SK-N-SH treated with all-trans-retinoic acid at 6 μM for 48 hours (cell line): ENCODE data around the gene LPXN.

Source experiments
- ATAC-seq: fragments of 200-7000 bp; cut with Tn5 transposase; 3 replicates; pipeline ENCODE4 v1.9.1; 2020; ENCODE audit warnings: mild to moderate bottlenecking, moderate library complexity
- ARNTL ChIP-seq: fragments of 450-650 bp; formaldehyde crosslinking; IDR thresholded peaks from 2 replicates; pipeline ENCODE4 v1.5.0; 2020; ENCODE audit warnings: low read depth, mild to moderate bottlenecking, moderate library complexity, borderline replicate concordance
- CSDC2 ChIP-seq: fragments of 250-450 bp; sonication (Bioruptor Pico); IDR thresholded peaks from 2 replicates; pipeline ENCODE4 v1.5.0; 2020; ENCODE audit warnings: mild to moderate bottlenecking, moderate library complexity
- ESRRG ChIP-seq: fragments of 250-450 bp; sonication (Bioruptor Pico); IDR thresholded peaks from 2 replicates; pipeline ENCODE4 v1.6.1; 2021; ENCODE audit warnings: mild to moderate bottlenecking
- GLIS3 ChIP-seq: fragments of 250-450 bp; sonication (Bioruptor Pico); IDR thresholded peaks from 2 replicates; pipeline ENCODE4 v1.5.0; 2020; ENCODE audit warnings: mild to moderate bottlenecking, moderate library complexity
- ISL1 ChIP-seq: fragments of 250-450 bp; sonication (Bioruptor Pico); IDR thresholded peaks from 2 replicates; pipeline ENCODE4 v2.1.2; 2022; ENCODE audit warnings: mild to moderate bottlenecking, moderate library complexity
- OSR1 ChIP-seq: fragments of 250-450 bp; sonication (Bioruptor Pico); IDR thresholded peaks from 2 replicates; pipeline ENCODE4 v1.8.0; 2022; ENCODE audit warnings: moderate library complexity, mild to moderate bottlenecking, inconsistent platforms
- RARB ChIP-seq: fragments of 250-450 bp; sonication (Bioruptor Pico); IDR thresholded peaks from 2 replicates; pipeline ENCODE4 v1.8.0; 2021; ENCODE audit warnings: mild to moderate bottlenecking, moderate library complexity
- SNAI2 ChIP-seq: fragments of 250-450 bp; sonication (Bioruptor Pico); IDR thresholded peaks from 2 replicates; pipeline ENCODE4 v1.5.0; 2020; ENCODE audit warnings: mild to moderate bottlenecking, moderate library complexity
- TOX ChIP-seq: fragments of 250-450 bp; sonication (Bioruptor Pico); IDR thresholded peaks from 2 replicates; pipeline ENCODE4 v1.8.0; 2021; ENCODE audit warnings: mild to moderate bottlenecking, moderate library complexity, borderline replicate concordance
- TSHZ2 ChIP-seq: fragments of 250-450 bp; sonication (Bioruptor Pico); IDR thresholded peaks from 2 replicates; pipeline ENCODE4 v1.5.0; 2020; ENCODE audit warnings: mild to moderate bottlenecking, moderate library complexity
- ZC3H10 ChIP-seq: fragments of 250-450 bp; sonication (Bioruptor Pico); IDR thresholded peaks from 2 replicates; pipeline ENCODE4 v1.5.1; 2021; ENCODE audit warnings: mild to moderate bottlenecking, moderate library complexity
- ZFP3 ChIP-seq: fragments of 250-450 bp; sonication (Bioruptor Pico); IDR thresholded peaks from 2 replicates; pipeline ENCODE4 v1.5.0; 2020; ENCODE audit warnings: mild to moderate bottlenecking, moderate library complexity
- ZFP30 ChIP-seq: fragments of 450-650 bp; formaldehyde crosslinking; IDR thresholded peaks from 2 replicates; pipeline ENCODE4 v1.5.0; 2022; ENCODE audit warnings: mild to moderate bottlenecking, moderate library complexity
- ZNF565 ChIP-seq: fragments of 450-650 bp; formaldehyde crosslinking; conservative IDR thresholded peaks from 2 replicates; pipeline ENCODE4 v1.5.0; 2020; ENCODE audit warnings: low read depth, mild to moderate bottlenecking, moderate library complexity
- ZNF70 ChIP-seq: fragments of 450-650 bp; formaldehyde crosslinking; IDR thresholded peaks from 2 replicates; pipeline ENCODE4 v1.5.0; 2020; ENCODE audit warnings: mild to moderate bottlenecking, moderate library complexity
- ZNF8 ChIP-seq: fragments of 450-650 bp; formaldehyde crosslinking; IDR thresholded peaks from 2 replicates; pipeline ENCODE4 v1.5.0; 2020; ENCODE audit warnings: mild to moderate bottlenecking, moderate library complexity
- TF ChIP-seq, protein P1 (sequence below): fragments of 250-450 bp; sonication (Bioruptor Pico); IDR thresholded peaks from 2 replicates; pipeline ENCODE4 v1.8.0; 2021; ENCODE audit warnings: low read depth, mild to moderate bottlenecking, moderate library complexity, borderline replicate concordance
- TF ChIP-seq, protein P2 (sequence below): fragments of 250-450 bp; sonication (Bioruptor Pico); IDR thresholded peaks from 2 replicates; pipeline ENCODE4 v1.8.0; 2020; ENCODE audit warnings: mild to moderate bottlenecking, moderate library complexity, borderline replicate concordance
- TF ChIP-seq, protein P3 (sequence below): fragments of 250-450 bp; sonication (Bioruptor Pico); IDR thresholded peaks from 2 replicates; pipeline ENCODE4 v1.5.1; 2020; ENCODE audit warnings: low read depth, mild to moderate bottlenecking, moderate library complexity

The LPXN gene

DNA sequence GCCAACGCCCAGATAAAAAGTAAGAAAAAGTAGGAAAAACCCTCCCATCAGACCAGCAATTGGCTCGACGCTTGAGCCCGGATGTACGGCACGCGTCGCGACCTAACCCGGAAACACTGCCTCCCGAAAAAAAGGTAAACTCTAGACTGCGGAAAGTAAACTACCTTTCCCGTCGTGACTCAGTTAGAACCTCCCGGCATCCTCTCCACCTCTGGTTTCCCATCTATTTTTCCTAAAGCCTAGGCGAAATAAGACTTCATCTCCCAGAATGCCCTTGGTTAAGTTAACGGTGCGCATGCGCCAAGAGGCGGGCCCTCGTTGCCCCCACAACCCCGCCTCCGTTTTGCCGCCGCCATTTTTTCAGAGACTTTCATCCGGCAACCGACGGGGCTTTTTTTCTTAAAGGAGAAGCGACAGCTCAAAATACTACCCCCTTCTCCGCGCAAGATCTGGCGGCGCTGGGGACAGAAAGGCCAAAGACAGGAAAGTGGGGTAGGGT, 2.5 kb upstream of the LPXN start:
- ATAC-seq: peak; percentile 82
- TF ChIP-seq ARNTL (CRISPR knock-in tag) (no peak), TSHZ2 (CRISPR knock-in tag) (no peak), ZFP30 (no peak)

GRCh38 chr11:58577555-58578135, 2.0 kb upstream of the LPXN start:
- no peak; the same call in none of the 3 replicates for ATAC-seq
- no peak for TF ChIP-seq ZFP3 (CRISPR knock-in tag)
- peak; percentile 92; the same call in 1 of the 2 replicates for TF ChIP-seq ZNF8 (CRISPR knock-in tag)
- TF ChIP-seq, all 23 proteins: peak for 1

GRCh38 chr11:58576887-58577471, 1.3 kb upstream of the LPXN start:
- ATAC-seq: no peak
- TF ChIP-seq, protein P1, sequence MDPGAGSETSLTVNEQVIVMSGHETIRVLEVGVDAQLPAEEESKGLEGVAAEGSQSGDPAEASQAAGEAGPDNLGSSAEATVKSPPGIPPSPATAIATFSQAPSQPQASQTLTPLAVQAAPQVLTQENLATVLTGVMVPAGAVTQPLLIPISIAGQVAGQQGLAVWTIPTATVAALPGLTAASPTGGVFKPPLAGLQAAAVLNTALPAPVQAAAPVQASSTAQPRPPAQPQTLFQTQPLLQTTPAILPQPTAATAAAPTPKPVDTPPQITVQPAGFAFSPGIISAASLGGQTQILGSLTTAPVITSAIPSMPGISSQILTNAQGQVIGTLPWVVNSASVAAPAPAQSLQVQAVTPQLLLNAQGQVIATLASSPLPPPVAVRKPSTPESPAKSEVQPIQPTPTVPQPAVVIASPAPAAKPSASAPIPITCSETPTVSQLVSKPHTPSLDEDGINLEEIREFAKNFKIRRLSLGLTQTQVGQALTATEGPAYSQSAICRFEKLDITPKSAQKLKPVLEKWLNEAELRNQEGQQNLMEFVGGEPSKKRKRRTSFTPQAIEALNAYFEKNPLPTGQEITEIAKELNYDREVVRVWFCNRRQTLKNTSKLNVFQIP: no peak
- TF ChIP-seq RARB (CRISPR knock-in tag) (no peak), CSDC2 (CRISPR knock-in tag) (no peak), ZNF8 (CRISPR knock-in tag) (no peak), OSR1 (CRISPR knock-in tag) (no peak), ZNF70 (CRISPR knock-in tag) (no peak), ESRRG (no peak), GLIS3 (no peak), TOX (CRISPR knock-in tag) (no peak), ZFP3 (CRISPR knock-in tag) (no peak), ZC3H10 (no peak), ZFP30 (no peak), ARNTL (CRISPR knock-in tag) (no peak), SNAI2 (CRISPR knock-in tag) (no peak), ZNF565 (CRISPR knock-in tag) (no peak), ISL1 (no peak)
- TF ChIP-seq, protein P2, sequence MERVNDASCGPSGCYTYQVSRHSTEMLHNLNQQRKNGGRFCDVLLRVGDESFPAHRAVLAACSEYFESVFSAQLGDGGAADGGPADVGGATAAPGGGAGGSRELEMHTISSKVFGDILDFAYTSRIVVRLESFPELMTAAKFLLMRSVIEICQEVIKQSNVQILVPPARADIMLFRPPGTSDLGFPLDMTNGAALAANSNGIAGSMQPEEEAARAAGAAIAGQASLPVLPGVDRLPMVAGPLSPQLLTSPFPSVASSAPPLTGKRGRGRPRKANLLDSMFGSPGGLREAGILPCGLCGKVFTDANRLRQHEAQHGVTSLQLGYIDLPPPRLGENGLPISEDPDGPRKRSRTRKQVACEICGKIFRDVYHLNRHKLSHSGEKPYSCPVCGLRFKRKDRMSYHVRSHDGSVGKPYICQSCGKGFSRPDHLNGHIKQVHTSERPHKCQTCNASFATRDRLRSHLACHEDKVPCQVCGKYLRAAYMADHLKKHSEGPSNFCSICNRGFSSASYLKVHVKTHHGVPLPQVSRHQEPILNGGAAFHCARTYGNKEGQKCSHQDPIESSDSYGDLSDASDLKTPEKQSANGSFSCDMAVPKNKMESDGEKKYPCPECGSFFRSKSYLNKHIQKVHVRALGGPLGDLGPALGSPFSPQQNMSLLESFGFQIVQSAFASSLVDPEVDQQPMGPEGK: no peak

DNA sequence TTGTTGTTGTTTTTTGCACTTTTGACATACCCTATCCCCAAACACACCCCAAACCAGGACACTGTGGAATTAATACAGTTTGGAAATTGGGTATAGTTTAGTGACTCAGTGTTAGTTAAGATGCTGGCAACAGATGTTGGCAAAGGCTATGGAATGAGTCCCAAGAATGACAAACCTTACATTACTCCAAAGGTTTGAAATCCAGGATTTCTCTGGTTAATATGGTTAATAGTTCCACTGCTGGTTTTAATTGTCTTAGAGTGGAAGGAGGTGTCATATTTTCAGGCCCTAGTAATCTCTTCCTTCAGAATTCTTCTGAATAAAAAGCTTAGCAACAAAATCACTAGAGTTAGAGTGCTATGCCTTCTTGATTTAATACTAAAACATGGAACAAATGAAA, 775 bp downstream of the LPXN start:
- TF ChIP-seq, protein P3, sequence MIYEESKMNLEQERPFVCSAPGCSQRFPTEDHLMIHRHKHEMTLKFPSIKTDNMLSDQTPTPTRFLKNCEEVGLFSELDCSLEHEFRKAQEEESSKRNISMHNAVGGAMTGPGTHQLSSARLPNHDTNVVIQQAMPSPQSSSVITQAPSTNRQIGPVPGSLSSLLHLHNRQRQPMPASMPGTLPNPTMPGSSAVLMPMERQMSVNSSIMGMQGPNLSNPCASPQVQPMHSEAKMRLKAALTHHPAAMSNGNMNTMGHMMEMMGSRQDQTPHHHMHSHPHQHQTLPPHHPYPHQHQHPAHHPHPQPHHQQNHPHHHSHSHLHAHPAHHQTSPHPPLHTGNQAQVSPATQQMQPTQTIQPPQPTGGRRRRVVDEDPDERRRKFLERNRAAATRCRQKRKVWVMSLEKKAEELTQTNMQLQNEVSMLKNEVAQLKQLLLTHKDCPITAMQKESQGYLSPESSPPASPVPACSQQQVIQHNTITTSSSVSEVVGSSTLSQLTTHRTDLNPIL (CRISPR knock-in tag): no peak
- TF ChIP-seq ZFP3 (CRISPR knock-in tag) (no peak), ZC3H10 (no peak)
- TF ChIP-seq, protein P1: no peak
- ATAC-seq: no peak
